Non-pigmented ciliary epithelial cell (primary cell): Measurements from ENCODE around the gene HEXIM1.

ENCODE experiments used
- DNase-seq: peaks from one replicate; pipeline ENCODE4 v3.0.0-alpha.2; 2010; ENCODE audit warnings: low read depth

Gene HEXIM1

DNA sequence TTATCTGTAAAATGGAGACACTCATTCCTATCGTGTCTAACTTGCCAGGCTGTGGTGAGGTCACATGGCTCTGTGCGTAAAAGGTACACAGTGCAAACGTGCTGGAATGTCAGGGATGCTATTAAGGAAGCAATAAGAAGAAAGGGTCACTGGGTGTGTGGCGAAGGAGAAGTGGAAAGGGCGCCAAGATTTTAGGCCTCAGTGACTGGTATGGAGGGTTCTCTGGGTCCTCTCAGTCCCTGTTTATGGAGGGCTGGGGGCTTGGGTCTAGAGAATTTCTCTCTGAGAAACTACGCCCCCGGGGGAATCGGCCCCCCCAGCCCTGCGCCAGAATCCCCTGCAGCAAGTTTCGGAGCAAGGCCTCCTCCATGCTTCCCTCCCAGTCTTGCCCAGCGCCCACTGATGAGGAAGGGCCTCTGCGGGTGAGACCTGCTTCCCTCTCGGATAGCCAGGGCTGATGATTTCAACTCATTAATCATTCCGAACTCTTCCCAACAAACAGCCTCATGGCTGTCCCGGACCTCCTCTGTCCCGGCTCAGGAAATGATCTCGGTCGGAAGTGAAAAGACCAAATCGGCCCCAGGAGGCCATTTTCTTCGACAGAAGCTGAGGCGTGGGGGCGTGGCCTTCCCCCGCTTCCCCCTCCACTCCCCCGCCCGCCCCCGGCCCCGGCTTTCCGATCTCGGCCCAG is 1.2 kb upstream of the HEXIM1 start:
- no peak for DNase-seq

GRCh38 chr17:45147581-45148182 is 593 bp upstream of the HEXIM1 start:
- no peak for DNase-seq

GRCh38 chr17:45149037-45149668 is 878 bp downstream of the HEXIM1 start:
- no peak for DNase-seq

GRCh38 chr17:45149669-45150664 is 1.7 kb downstream of the HEXIM1 start:
- DNase-seq, result no peak

- DNase-seq, result no peak
Observed at GRCh38 chr17:45150911-45151809, 2.9 kb downstream of the HEXIM1 start.

- no peak for DNase-seq
Observed at GRCh38 chr17:45155029-45155428, 6.8 kb downstream of the HEXIM1 start.

- no peak for DNase-seq
Observed at GRCh38 chr17:45155483-45155882, 7.2 kb downstream of the HEXIM1 start.

DNA sequence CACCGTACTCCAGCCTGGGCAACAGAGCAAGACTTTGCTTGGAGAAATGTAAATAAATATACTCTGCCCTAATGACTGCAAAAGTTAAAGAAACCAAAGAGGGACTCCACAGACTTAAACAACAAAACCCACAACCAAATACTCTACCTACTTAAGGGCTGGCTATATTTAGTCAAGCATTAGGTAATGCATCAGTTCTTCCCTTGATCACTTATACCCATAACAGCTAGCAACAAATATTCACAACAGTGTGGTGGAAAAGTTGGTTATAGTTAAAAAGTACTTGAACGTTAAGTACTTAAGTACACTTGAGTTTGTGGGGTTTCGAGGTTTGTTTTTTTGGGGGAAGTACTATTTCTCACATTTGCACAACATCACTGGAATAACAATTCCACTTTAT is 8.0 kb downstream of the HEXIM1 start:
- DNase-seq, result no peak

DNA sequence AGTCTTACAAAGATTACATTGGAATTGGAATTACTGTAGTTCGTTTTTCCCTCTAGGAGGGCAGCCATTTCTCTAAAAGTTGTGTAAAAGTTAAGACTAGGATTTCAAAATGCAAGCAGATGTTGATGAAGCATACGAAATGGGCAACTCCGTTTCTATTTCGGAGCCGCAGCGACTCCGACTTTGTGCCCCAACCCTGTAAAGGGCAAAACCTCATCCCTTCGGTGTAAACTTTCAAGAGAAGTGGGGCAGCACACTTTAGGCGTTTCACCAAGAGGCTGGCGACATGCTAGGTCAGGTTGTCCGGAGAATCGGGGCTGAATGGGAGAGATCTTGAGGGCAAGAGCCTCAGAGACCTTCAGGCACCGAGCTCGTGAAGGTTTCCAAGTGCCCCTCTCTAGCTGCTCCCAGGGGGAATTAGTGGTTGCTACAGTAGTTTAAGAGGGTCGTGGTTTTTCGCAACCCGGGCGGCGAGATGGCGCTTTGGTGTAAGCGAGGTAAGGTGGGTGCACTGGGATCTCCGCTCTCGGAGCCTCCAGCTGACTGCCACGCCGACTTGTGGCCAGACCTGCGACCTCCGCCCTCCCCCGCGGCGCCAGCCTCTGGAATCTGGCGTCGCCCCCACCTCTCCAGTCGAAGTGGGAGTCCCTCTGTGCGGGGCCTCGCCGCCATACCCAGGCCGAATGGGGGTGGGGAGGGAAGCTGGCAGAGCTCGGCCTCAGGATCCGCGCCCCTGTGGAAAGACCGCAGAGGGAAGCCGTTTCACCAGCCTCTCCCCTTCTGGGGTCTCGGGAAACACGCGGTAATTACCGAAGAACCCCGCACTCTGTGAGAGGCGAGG is 12.4 kb downstream of the HEXIM1 start:
- no peak for DNase-seq

- DNase-seq, result peak; percentile 100
Observed at GRCh38 chr17:45161288-45162024, 13.2 kb downstream of the HEXIM1 start, which contains the start of gene HEXIM2. Gene HEXIM2 (plus strand): TSS chr17:45161875. CDS start chr17:45162794, 919 bp downstream.

DNA sequence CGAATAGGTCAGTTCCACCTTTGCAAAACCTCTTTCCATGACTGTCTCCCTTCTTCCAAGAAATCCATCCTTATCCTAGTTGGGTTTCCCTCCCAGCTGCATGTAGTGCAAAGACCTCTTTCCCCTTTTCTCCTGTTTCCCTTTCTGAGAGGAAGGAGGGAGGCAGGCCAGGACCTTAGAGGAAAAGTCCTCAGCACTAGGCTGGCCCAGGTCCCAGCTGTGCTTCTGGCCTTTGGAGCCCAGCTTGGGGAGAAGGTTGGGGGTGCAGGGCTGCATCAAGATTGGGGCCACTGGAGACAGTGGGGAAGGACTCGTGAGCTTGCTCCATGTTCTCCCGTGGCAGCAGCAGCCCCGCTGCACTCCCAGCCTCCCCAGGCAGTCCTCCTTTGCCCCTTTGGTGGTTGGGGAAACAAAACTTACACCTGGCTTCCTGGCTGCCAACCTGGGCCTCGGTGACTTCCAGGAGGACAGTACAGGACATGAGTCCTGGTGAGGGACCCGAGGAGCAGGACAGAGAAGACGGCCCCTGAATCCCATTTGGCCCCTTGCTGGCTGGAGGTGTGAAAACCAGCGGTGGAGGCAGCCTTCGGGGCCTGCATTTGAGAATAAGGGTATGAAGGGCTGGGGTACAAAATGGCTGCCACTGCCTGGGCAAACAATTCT is 13.9 kb downstream of the HEXIM1 start:
- no peak for DNase-seq

DNA sequence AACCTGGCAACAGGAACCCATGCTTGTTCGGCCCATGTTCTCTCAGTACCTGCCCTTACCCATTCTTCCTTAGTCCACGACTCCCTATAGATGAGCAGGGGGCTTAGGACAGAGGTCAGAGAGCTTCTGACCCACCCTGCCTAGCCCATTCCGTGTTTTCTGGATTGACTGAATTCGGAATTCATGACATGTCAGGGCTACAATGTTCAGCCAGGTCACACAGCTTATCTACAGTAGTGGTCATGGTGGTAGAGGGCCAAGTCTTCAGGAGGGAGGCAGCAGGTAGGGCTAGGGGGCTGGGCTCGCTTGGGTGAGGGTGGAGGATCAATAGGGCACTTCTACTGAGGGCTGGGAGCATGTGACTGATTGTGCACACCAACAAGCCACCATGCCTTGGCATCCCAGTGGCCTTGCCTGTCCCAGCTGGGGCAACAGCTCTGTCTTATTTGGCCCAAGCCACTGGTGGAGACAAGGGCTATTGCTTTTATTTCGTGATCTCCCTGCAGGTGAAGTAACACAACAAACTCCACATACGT is 16.5 kb downstream of the HEXIM1 start:
- no peak for DNase-seq

GRCh38 chr17:45168991-45169752 is 20.9 kb downstream of the HEXIM1 start:
- no peak for DNase-seq

DNA sequence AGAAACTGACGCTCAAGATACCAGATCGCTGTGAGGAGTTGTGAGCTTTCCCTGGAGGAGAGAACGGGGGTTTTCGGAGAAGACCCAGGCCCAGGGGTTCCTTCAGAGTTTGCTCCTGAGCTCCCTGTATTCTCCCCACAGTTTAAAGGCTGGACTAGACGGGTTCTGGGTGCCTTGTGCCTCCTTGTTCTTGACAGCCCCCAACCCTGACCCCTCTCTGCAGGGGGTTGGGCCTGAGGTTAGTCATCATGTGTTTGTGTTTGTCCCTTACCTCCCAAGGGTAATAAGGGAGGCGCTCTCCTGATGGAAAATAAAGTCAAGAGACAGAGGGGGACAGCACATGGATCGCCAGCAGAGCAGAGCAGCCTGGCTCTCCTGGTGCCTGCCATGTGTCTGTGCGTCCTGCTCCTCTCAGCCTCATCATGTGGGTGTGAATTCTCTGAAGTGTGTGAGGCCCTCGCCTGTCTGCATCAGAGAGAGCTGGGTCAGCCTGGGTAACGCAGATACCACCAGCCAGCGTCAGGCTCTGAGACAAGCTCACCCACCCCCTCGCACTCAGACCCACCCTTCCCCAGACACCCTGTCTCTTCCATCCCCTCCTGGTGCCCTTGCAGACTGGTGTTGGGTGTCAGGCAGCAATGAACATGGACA is 22.1 kb downstream of the HEXIM1 start:
- DNase-seq, result no peak

GRCh38 chr17:45170931-45171337 is 22.7 kb downstream of the HEXIM1 start:
- DNase-seq, result no peak

DNA sequence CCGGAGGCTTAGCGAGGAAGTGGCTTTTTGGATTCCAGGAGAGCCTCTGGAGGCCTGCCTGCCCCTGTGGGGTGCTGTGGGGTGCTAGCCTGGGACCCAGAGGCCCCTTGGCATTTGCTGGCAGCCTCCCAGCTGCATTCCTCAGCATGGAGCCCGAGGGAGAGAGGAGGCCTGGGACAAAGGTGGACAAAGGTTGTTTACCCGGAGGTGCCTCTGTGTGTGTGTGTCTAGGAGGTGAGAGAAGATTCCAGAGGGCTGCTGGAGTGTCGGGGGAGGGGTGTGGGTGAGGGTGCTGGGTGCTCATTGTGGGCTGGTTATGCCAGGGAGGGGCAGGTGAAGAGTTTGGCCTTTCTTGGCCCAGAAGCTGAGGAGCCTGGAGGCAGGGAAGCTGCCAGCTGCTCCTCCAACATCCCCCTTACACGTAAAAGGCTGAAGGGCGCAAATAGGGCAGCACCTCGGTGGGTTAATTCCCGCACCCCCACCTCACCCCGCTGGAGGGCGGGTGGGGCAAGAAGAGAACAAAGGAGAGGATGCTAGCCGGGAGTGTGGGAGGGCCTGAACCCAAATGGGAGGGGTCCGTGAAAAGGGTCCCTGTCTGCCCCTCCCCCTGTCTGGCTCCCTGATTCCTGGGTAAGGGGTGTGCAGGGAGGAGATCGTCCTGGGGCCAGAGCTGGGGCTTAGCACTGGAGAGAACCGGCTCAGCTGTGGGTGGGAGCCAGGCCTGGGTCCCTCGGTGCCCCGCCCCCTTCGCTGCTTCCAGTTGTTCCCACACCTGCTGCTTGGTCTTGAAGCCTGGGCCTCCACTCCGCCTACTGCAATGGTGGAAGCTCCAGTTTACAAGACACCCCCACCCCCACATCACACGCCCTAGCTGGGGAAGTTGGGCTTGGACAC is 23.3 kb downstream of the HEXIM1 start:
- no peak for DNase-seq
